Glomerular visceral epithelial cell (primary cell): ENCODE results near the gene PRMT1.
"Not testable (repeated sequence)": the region's sequence is repeated elsewhere in the genome, so short reads cannot be mapped to it uniquely, and the experiment has no call there.

Source experiments
- DNase-seq: peaks from one replicate; pipeline ENCODE4 v3.0.0-alpha.2; 2016; ENCODE audit errors: extremely low spot score

Gene PRMT1

GRCh38 chr19:49719420-49719819 lies 42.3 kb downstream of the PRMT1 start:
- not testable (repeated sequence) for DNase-seq

- DNase-seq: no peak
Measured at GRCh38 chr19:49727217-49728030, 50.4 kb downstream of the PRMT1 start.

GRCh38 chr19:49730166-49730565 lies 53.1 kb downstream of the PRMT1 start:
- no peak for DNase-seq
